Endothelial cell of umbilical vein (primary cell): ENCODE measurements around the gene SMPD1.

ENCODE experiments used
- EZH2 ChIP-seq: IDR thresholded peaks from 2 replicates; pipeline ENCODE4 v1.6.1; 2012; ENCODE audit warnings: borderline replicate concordance, low read depth, mild to moderate bottlenecking, moderate library complexity, low read length, inconsistent platforms; ENCODE audit not compliant: severe bottlenecking
- FOS ChIP-seq: IDR thresholded peaks from 2 replicates; pipeline ENCODE4 v1.6.1; 2011; ENCODE audit warnings: mild to moderate bottlenecking, low read length, moderate library complexity, borderline replicate concordance; ENCODE audit not compliant: insufficient read depth
- JUN ChIP-seq: IDR thresholded peaks from 2 replicates; pipeline ENCODE4 v1.6.1; 2011; ENCODE audit warnings: borderline replicate concordance, low read depth; ENCODE audit not compliant: insufficient read length, insufficient read depth
- POLR2AphosphoS5 ChIP-seq: IDR thresholded peaks from 2 replicates; pipeline ENCODE4 v1.6.1; 2012; ENCODE audit warnings: low read depth, mild to moderate bottlenecking, control low read depth, low read length, moderate library complexity; ENCODE audit not compliant: insufficient read depth
- TF ChIP-seq, protein P1 (sequence below), 2 donors: IDR thresholded peaks; 1 replicate in 1 of 2; 2 replicates in 1 of 2; pipeline ENCODE4 v1.5.1; 2011; ENCODE audit warnings: low read length in 2 of 2, mild to moderate bottlenecking in 2 of 2, moderate library complexity in 2 of 2, control low read depth in 1 of 2, inconsistent platforms in 1 of 2, low read depth in 1 of 2; ENCODE audit not compliant: insufficient read depth in 1 of 2; ENCODE audit errors: extremely low read depth in 1 of 2
- TF ChIP-seq, protein P2 (sequence below): IDR thresholded peaks from 2 replicates; pipeline ENCODE4 v1.6.1; 2011; ENCODE audit not compliant: insufficient read depth, insufficient read length

DNA sequence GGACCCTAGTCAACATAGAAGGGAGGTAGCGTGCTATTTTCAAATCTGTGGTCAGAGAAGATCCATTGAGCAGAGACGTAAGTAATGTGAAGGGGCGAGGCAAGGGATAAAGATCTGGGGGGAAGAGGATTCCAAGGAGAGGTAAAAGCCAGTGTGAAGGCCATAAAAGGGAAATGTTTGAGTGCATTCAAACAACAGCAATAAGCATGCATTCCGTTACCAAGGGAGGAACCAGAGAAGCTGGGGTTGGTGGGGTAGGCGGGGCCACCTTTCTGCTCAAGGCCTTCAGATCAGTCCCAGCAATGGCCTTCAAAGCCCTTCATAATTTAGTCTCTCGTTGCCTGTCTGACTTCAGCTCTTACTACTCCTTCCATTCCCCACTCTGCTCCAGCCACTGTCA lies 18.4 kb upstream of the SMPD1 start:
- TF ChIP-seq, protein P1, sequence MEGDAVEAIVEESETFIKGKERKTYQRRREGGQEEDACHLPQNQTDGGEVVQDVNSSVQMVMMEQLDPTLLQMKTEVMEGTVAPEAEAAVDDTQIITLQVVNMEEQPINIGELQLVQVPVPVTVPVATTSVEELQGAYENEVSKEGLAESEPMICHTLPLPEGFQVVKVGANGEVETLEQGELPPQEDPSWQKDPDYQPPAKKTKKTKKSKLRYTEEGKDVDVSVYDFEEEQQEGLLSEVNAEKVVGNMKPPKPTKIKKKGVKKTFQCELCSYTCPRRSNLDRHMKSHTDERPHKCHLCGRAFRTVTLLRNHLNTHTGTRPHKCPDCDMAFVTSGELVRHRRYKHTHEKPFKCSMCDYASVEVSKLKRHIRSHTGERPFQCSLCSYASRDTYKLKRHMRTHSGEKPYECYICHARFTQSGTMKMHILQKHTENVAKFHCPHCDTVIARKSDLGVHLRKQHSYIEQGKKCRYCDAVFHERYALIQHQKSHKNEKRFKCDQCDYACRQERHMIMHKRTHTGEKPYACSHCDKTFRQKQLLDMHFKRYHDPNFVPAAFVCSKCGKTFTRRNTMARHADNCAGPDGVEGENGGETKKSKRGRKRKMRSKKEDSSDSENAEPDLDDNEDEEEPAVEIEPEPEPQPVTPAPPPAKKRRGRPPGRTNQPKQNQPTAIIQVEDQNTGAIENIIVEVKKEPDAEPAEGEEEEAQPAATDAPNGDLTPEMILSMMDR (IDR thresholded peaks at IDR 0.05; ENCODE audit: extremely low read depth in 1 of 2, insufficient read depth in 1 of 2, low read depth in 1 of 2, low read length in 2 of 2) = no peak
- no peak for TF ChIP-seq POLR2AphosphoS5
- TF ChIP-seq, protein P2, sequence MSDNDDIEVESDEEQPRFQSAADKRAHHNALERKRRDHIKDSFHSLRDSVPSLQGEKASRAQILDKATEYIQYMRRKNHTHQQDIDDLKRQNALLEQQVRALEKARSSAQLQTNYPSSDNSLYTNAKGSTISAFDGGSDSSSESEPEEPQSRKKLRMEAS = no peak
- TF ChIP-seq FOS = no peak
- no peak for TF ChIP-seq JUN
- TF ChIP-seq EZH2 = no peak
